GM12878 (cell line): ENCODE measurements around the gene C9orf78. TPM values are rescaled to one million over a fixed set of nuclear protein-coding genes. Genes with fewer than 3 reads are reported as not detected.
A peak's percentile ranks its signal among the peaks of the same experiment; 100 is the strongest.

ENCODE experiments used
- ATAC-seq: fragments of 200-7000 bp; cut with Tn5 transposase; 3 replicates; pipeline ENCODE4 v1.9.1; 2020; ENCODE audit warnings: mild to moderate bottlenecking, moderate library complexity
- BruUV-seq: library from RNA; stranded (reverse); fragments of 400-500 nt; replicated peaks from 2 replicates; lab custom pipeline; 2021; lab: Mats Ljungman, UMichigan
- CTCF ChIA-PET: fragments of 300-600 bp; sonication (Branson Sonifier 250); formaldehyde crosslinking; extraction: SDS; loops from one replicate; lab custom pipeline; 2021; ENCODE audit warnings: inconsistent platforms; lab: Yijun Ruan, JAX
- POLR2A ChIA-PET: fragments of 350-600 bp; formaldehyde crosslinking; extraction: SDS; loops from one replicate; lab custom pipeline; 2021; ENCODE audit warnings: inconsistent platforms; lab: Charles Lee
- RAD21 ChIA-PET: fragments of 300-600 bp; sonication (Branson Sonifier 250); formaldehyde crosslinking; loops from one replicate; lab custom pipeline; 2023; ENCODE audit warnings: antibody characterized with exemption; ENCODE audit not compliant: unreplicated experiment; lab: Charles Lee
- SMC1A ChIA-PET: fragments of 300-600 bp; sonication (Branson Sonifier 250); formaldehyde crosslinking; loops from one replicate; lab custom pipeline; 2023; ENCODE audit not compliant: unreplicated experiment, uncharacterized antibody; lab: Charles Lee
- DNase-seq: peaks from one replicate; pipeline ENCODE4 v3.0.0-alpha.2; 2011; ENCODE audit warnings: low read depth, low spot score
- FAIRE-seq: peaks from 3 replicates; lab custom pipeline; 2011; peaks lifted over from hg19 to GRCh38; lab: Jason Lieb, UNC
- H2AFZ ChIP-seq: 2 replicates; pipeline ENCODE4 v1.6.0; 2011; ENCODE audit warnings: low read depth, low read length, control low read depth; ENCODE audit not compliant: control insufficient read depth
- H3K27ac ChIP-seq: 2 replicates; pipeline ENCODE4 v1.5.1; 2011; ENCODE audit warnings: control low read depth; ENCODE audit not compliant: control insufficient read depth, insufficient read depth
- H3K27me3 ChIP-seq, 2 experiments: replicated peaks in 1 of 2; 2 replicates each; pipeline versions ENCODE4 v1.6.0 to v1.6.1; 2011; ENCODE audit warnings: low read length in 1 of 2; ENCODE audit not compliant: control insufficient read depth in 2 of 2, insufficient read depth in 2 of 2
- H3K36me3 ChIP-seq, 2 experiments: 2 replicates each; pipeline ENCODE4 v1.5.1; 2011; ENCODE audit warnings: low read length in 1 of 2; ENCODE audit not compliant: control insufficient read depth in 2 of 2, insufficient read depth in 2 of 2
- H3K4me1 ChIP-seq: 2 replicates; pipeline ENCODE4 v1.6.1; 2011; ENCODE audit warnings: mild to moderate bottlenecking, low read length, moderate library complexity, mixed read lengths; ENCODE audit not compliant: control insufficient read depth, insufficient read depth
- H3K4me2 ChIP-seq: 2 replicates; pipeline ENCODE4 v1.6.0; 2011; ENCODE audit warnings: control low read depth; ENCODE audit not compliant: control insufficient read depth, insufficient read depth
- H3K4me3 ChIP-seq: fragments of 200-600 bp; sonication (generic); 2 replicates; pipeline ENCODE4 v1.5.1; 2016
- H3K79me2 ChIP-seq: 2 replicates; pipeline ENCODE4 v1.6.0; 2011; ENCODE audit warnings: low read length; ENCODE audit not compliant: control insufficient read depth, insufficient read depth
- H3K9ac ChIP-seq: 2 replicates; pipeline ENCODE4 v1.8.0; 2011; ENCODE audit warnings: low read length, control low read depth, mixed read lengths; ENCODE audit not compliant: control insufficient read depth, insufficient read depth
- H3K9me3 ChIP-seq: replicated peaks from 3 replicates; pipeline ENCODE4 v1.5.1; 2011; ENCODE audit warnings: mild to moderate bottlenecking, low read length; ENCODE audit not compliant: control insufficient read depth, insufficient read depth
- H4K20me1 ChIP-seq: 2 replicates; pipeline ENCODE4 v1.6.0; 2011; ENCODE audit not compliant: control insufficient read depth, insufficient read depth
- BMI1 ChIP-seq: fragments of 450-650 bp; IDR thresholded peaks from 2 replicates; pipeline ENCODE4 v1.6.1; 2016; ENCODE audit warnings: mild to moderate bottlenecking, moderate library complexity, borderline replicate concordance
- EED ChIP-seq: sonication (generic); IDR thresholded peaks from 2 replicates; pipeline ENCODE4 v1.6.1; 2016; ENCODE audit warnings: antibody characterized with exemption, low read depth
- ETV6 ChIP-seq, 2 experiments: fragments of 450-650 bp in 1 of 2; IDR thresholded peaks in 1 of 2; conservative IDR thresholded peaks in 1 of 2; 2 replicates each; pipeline ENCODE4 v1.6.1; 2014; ENCODE audit warnings: antibody characterized with exemption in 1 of 2, borderline replicate concordance in 1 of 2, low read depth in 1 of 2, mild to moderate bottlenecking in 1 of 2, moderate library complexity in 1 of 2
- JUNB ChIP-seq: IDR thresholded peaks from 2 replicates; pipeline ENCODE4 v1.6.1; 2016; ENCODE audit warnings: antibody characterized with exemption, mild to moderate bottlenecking
- JUND ChIP-seq: IDR thresholded peaks from 2 replicates; pipeline ENCODE4 v1.6.1; 2012; ENCODE audit warnings: low read depth, mild to moderate bottlenecking, low read length, improper control_type of control experiment, moderate library complexity
- NBN ChIP-seq: fragments of 450-650 bp; IDR thresholded peaks from 2 replicates; pipeline ENCODE4 v1.6.1; 2016
- NR2C1 ChIP-seq: fragments of 450-650 bp; IDR thresholded peaks from 2 replicates; pipeline ENCODE4 v1.6.1; 2017; ENCODE audit warnings: antibody characterized with exemption, mild to moderate bottlenecking, moderate library complexity
- NR2F1 ChIP-seq: fragments of 450-650 bp; conservative IDR thresholded peaks from 2 replicates; pipeline ENCODE4 v1.6.1; 2017; ENCODE audit warnings: mild to moderate bottlenecking
- RAD51 ChIP-seq: fragments of 450-650 bp; IDR thresholded peaks from 2 replicates; pipeline ENCODE4 v1.6.1; 2016; ENCODE audit warnings: moderate library complexity, mild to moderate bottlenecking, inconsistent platforms
- RELA ChIP-seq: fragments of 450-650 bp; IDR thresholded peaks from 2 replicates; pipeline ENCODE4 v1.8.0; 2014; ENCODE audit warnings: borderline replicate concordance; ENCODE audit not compliant: partially characterized antibody
- RELB ChIP-seq: fragments of 450-650 bp; IDR thresholded peaks from 2 replicates; pipeline ENCODE4 v1.6.1; 2017; ENCODE audit warnings: low read depth, mild to moderate bottlenecking, moderate library complexity
- SIN3A ChIP-seq: IDR thresholded peaks from 2 replicates; pipeline ENCODE4 v1.6.1; 2012; ENCODE audit warnings: low read depth, low read length, improper control_type of control experiment
- YY1 ChIP-seq: IDR thresholded peaks from 2 replicates; pipeline ENCODE4 v1.6.1; 2011; ENCODE audit warnings: low read depth, mild to moderate bottlenecking, low read length
- WGBS: methylation state at CpG from one replicate; pipeline ENCODE4 v1.1.6; 2016; ENCODE audit warnings: low lambda C conversion rate; ENCODE audit not compliant: insufficient replicate concordance, insufficient coverage; ENCODE audit errors: missing lambda C conversion rate; 5-methylcytosine and 5-hydroxymethylcytosine counted together
- in situ Hi-C: fragments of 300-500 bp; cut with MboI; formaldehyde crosslinking; loops from 9 replicates; pipeline ENCODE4 v1.14.3; 2018; ENCODE audit warnings: mixed read lengths
- intact Hi-C: fragments of 100-400 bp; cut with micrococcal nuclease; formaldehyde crosslinking; loops from one replicate; pipeline ENCODE4 v1.14.2; 2022; ENCODE audit not compliant: unreplicated experiment
- polyA plus RNA-seq, 11 experiments: library from polyadenylated mRNA; depleted of rRNA in 4 of 11; unstranded in 6 of 11; stranded (reverse) in 5 of 11; fragments of >200 nt; fragmentation: Nextera tagmentation in 4 of 11; fragmentation: Illumina TruSeq in 1 of 11; extraction: Ambion mirVana in 4 of 11; extraction: Trizol in 1 of 11; gene quantifications; 1 replicate in 1 of 11; 2 replicates in 10 of 11; pipeline versions ENCODE4 v1.2.1 to v1.2.3, GENCODE V29; 2011 to 2016; ENCODE audit warnings: inconsistent platforms in 2 of 11, missing spikeins in 2 of 11, low read depth in 1 of 11
- total RNA-seq, 4 experiments: library from RNA; depleted of rRNA in 3 of 4; stranded (reverse); fragments of >200 nt in 3 of 4; fragmentation: Illumina TruSeq in 1 of 4; extraction: Trizol in 1 of 4; gene quantifications; 2 replicates each; pipeline versions ENCODE4 v1.2.1 to v1.2.3, GENCODE V29; 2013 to 2021
- TF ChIP-seq, protein P1 (sequence below): fragments of 450-650 bp; IDR thresholded peaks from 2 replicates; pipeline ENCODE4 v1.6.1; 2017; ENCODE audit warnings: borderline replicate concordance
- TF ChIP-seq, protein P2 (sequence below): fragments of 450-650 bp; IDR thresholded peaks from 2 replicates; pipeline ENCODE4 v1.6.1; 2016; ENCODE audit warnings: mild to moderate bottlenecking

Gene C9orf78
- total and polyA plus RNA-seq, 10 of the 15 experiments (the other 5 are each of a cell fraction or from before 2014, with no cell fraction given) = 23.0 to 60.9 (median 47.5) TPM

- H3K9ac ChIP-seq = peak overlapping the region; percentile 87
- peak overlapping the region; percentile 86 for H2AFZ ChIP-seq
- ATAC-seq (peak; percentile 22), DNase-seq (no peak), FAIRE-seq (no peak)
- TF ChIP-seq, protein P1, sequence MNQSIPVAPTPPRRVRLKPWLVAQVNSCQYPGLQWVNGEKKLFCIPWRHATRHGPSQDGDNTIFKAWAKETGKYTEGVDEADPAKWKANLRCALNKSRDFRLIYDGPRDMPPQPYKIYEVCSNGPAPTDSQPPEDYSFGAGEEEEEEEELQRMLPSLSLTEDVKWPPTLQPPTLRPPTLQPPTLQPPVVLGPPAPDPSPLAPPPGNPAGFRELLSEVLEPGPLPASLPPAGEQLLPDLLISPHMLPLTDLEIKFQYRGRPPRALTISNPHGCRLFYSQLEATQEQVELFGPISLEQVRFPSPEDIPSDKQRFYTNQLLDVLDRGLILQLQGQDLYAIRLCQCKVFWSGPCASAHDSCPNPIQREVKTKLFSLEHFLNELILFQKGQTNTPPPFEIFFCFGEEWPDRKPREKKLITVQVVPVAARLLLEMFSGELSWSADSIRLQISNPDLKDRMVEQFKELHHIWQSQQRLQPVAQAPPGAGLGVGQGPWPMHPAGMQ = no peak
- TF ChIP-seq RAD51 (no peak), NR2F1 (no peak), JUND (no peak), SIN3A (no peak), NBN (peak; percentile 67; the same call in 1 of the 2 replicates), ETV6 (conservative IDR thresholded peaks at IDR 0.05 in 1 of 2, IDR thresholded peaks at IDR 0.05 in 1 of 2; ENCODE audit: borderline replicate concordance in 1 of 2, low read depth in 1 of 2) (no peak), RELA (no peak), RELB (peak; percentile 50; the same call in 1 of the 2 replicates), BMI1 (no peak), EED (no peak), JUNB (no peak), NR2C1 (0 out of 2 replicates have a peak, but pooled peaks have one; percentile 10), YY1 (no peak)
- TF ChIP-seq, protein P2, sequence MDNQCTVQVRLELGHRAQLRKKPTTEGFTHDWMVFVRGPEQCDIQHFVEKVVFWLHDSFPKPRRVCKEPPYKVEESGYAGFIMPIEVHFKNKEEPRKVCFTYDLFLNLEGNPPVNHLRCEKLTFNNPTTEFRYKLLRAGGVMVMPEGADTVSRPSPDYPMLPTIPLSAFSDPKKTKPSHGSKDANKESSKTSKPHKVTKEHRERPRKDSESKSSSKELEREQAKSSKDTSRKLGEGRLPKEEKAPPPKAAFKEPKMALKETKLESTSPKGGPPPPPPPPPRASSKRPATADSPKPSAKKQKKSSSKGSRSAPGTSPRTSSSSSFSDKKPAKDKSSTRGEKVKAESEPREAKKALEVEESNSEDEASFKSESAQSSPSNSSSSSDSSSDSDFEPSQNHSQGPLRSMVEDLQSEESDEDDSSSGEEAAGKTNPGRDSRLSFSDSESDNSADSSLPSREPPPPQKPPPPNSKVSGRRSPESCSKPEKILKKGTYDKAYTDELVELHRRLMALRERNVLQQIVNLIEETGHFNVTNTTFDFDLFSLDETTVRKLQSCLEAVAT = peak; percentile 50
- POLR2A ChIA-PET = interaction anchor here (0.5 to 1.6 kb wide), 6 partner anchors 10 to 92 kb away, joined by 3 to 5 read pairs (median 3); partner anchors contain the start of gene TOR1A
- H3K27me3 ChIP-seq = no peaks in the 10 kb centered on the region
- peak overlapping the region; percentile 76 for H3K4me2 ChIP-seq
- no TSS peak for BruUV-seq
- H3K4me1 ChIP-seq = peaks cover 14% of the 10 kb centered on the region
- peak overlapping the region; percentile 47 for H3K27ac ChIP-seq
- no peaks in the 10 kb centered on the region for H3K9me3 ChIP-seq
- RAD21 ChIA-PET = interaction anchor here (0.5 to 0.9 kb wide), 2 partner anchors 52 to 183 kb away, joined by 3 read pairs; no protein-coding TSS in a partner anchor
- intact Hi-C loops = loop anchor here (1.0 kb wide), 1 partner anchor 50 kb away; no protein-coding TSS in a partner anchor
- in situ Hi-C loops = loop anchor here (25.0 kb wide), 1 partner anchor 1428 kb away; no protein-coding TSS in a partner anchor
- H3K79me2 ChIP-seq = peaks cover 34% of the 10 kb centered on the region
- CTCF ChIA-PET = interaction anchor here (1.2 to 1.5 kb wide), 3 partner anchors 9 to 196 kb away, joined by 3 read pairs; no protein-coding TSS in a partner anchor
- H3K4me3 ChIP-seq = peak overlapping the region; percentile 92
- peaks cover 3 to 7% of the 10 kb centered on the region in 2 experiments; a peak in 2 of 4 replicates for H3K36me3 ChIP-seq
- WGBS = under 1% methylated on average over 32 of the region's 32 CpGs
- no peaks in the 10 kb centered on the region for H4K20me1 ChIP-seq
- SMC1A ChIA-PET = interaction anchor here (0.7 to 1.3 kb wide), 3 partner anchors 51 to 264 kb away, joined by 3 to 8 read pairs (median 3); no protein-coding TSS in a partner anchor
These were observed 467 bp downstream of the C9orf78 start for GRCh38 chr9:129834489-129835127.
